Cardiac fibroblast (primary cell): ENCODE measurements around the gene PSORS1C2.

Source experiments
- DNase-seq, 2 donors: peaks; one replicate each; pipeline versions ENCODE4 v3.0.0 to v3.0.0-alpha.2; 2010; ENCODE audit warnings: low read depth in 2 of 2
- H3K4me3 ChIP-seq, 2 donors: replicated peaks in 1 of 2; 1 replicate in 1 of 2; 2 replicates in 1 of 2; pipeline ENCODE4 v1.5.1; 2011; ENCODE audit warnings: low read depth in 2 of 2, low read length in 2 of 2, mild to moderate bottlenecking in 2 of 2, moderate library complexity in 1 of 2
- CTCF ChIP-seq: IDR thresholded peaks from one replicate; pipeline ENCODE4 v1.5.1; 2011; ENCODE audit warnings: low read depth, mild to moderate bottlenecking, low read length, inconsistent platforms

PSORS1C2 gene

GRCh38 chr6:31158863-31159855, 20.3 kb upstream of the PSORS1C2 start:
- peak overlapping the region; percentile 74 to 89 for H3K4me3 ChIP-seq
- peak; percentile 17 to 36 for DNase-seq

DNA sequence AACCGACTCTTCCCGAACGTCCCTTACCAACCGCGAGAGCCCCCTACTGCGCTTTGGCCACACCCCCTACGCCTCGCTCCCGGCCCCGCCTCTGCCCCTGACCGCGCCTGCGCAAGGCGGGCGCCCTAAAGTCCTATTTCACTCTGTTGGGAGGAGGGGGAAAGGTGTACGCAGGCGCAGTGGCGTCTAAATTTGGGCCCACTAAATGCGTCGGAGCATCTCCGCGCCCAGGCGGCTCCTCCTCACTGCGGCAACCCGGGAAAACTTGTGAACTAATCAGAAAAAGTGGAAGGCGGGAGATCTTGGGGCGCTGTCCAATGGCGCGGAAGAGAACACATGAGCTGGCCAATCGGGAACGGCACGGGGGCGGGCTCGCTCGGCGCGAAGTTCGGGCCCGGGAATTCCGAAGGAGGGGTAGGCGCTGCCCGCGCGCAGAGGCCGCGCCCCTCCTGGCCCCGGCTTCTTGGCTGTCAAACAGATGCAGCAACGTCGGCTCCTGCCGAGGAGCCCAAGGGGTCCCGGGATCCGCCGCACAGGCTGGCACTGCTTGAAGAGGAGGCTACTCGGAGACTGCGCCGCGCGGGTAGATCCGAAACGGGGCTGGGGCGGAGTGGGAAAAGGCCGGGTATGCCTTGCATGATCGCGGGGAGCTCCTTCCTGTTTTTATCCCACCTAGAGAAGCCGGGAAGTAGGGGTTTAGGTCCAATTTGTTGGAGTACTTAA, 19.4 kb upstream of the PSORS1C2 start, which contains the start of gene TCF19:
Gene TCF19 (plus strand): TSS at position 450 of the 723 bp plus-strand sequence. CDS start 881 bp downstream, outside the sequence.
- peak; percentile 100 for DNase-seq
- H3K4me3 ChIP-seq: peak within 1 kb of the TSS; percentile 74 to 89
- TF ChIP-seq CTCF: no peak

More at GRCh38 chr6:31158863-31159855, 20.3 kb upstream of the PSORS1C2 start:
- TF ChIP-seq CTCF: peak; percentile 6

DNA sequence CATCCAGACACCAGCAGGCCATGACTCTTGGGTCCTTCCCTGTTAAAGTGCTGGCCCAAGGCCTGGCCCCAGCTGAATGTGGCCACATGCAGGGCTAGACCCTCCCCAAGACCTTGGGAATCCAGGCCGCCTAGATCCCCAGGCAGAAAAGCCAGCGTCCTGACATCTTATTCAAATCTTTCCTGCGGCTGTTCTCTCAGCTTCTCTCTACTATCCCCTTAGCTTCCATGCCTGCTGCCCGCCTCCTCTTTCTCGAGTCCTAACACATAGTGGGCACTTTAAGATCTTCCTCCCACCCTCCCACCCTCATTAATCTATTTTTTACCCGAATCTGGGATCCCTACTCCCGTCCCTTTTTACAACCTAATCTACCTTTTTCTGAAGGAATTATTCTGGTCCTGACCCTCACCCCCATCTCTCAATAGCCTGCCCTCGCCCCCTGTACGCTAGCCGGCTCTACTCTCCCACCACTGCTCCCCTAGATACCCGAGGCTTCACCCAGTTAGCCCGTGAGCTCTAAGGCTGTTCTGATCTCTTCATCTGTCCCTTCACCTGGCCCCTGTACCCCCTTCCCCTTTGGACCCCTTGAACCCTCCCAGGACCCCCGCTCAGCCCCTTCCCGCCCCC, 18.8 kb upstream of the PSORS1C2 start, which contains the start of gene CCHCR1:
Gene CCHCR1 (minus strand): TSS at position 290 of the 627 bp plus-strand sequence. CDS start 202 bp downstream, at position 88.
- no peak for TF ChIP-seq CTCF
- peak in 1 of 2 donors; percentile 4 for DNase-seq
- peak within 1 kb of the TSS; percentile 74 to 89 for H3K4me3 ChIP-seq

- no peak for TF ChIP-seq CTCF
- H3K4me3 ChIP-seq: no peak overlapping the region
Measured at GRCh38 chr6:31156641-31157040, 17.8 kb upstream of the PSORS1C2 start.

GRCh38 chr6:31154436-31154835, 15.6 kb upstream of the PSORS1C2 start:
- no peak overlapping the region for H3K4me3 ChIP-seq
- no peak for DNase-seq
- TF ChIP-seq CTCF: no peak

More at GRCh38 chr6:31156641-31157040, 17.8 kb upstream of the PSORS1C2 start:
- DNase-seq: no peak

DNA sequence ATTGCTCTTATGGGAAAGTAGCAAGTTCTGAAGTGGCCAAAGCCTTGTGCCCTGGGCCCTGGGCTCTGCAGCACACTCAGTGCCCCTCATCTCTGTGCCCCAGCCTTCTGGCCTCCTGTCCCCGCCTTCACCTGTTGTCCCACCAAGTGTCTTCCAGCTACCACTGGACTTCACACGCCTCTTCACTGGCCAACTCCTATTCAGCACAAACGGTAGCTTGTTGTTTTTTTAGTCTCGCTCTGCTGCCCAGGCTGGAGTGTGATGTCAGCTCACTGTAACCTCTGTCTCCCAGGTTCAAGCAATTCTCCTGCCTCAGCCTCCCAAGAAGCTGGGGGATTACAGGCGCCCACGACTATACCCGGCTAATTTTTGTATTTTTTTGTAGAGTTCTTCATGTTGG, 13.9 kb upstream of the PSORS1C2 start:
- no peak for TF ChIP-seq CTCF
- H3K4me3 ChIP-seq: no peak overlapping the region
- no peak for DNase-seq
